GM21381 (cell line): ENCODE data around the gene TMEM239.
"Not testable (repeated sequence)": the region's sequence is repeated elsewhere in the genome, so short reads cannot be mapped to it uniquely, and the experiment has no call there.

ENCODE experiments used
- ATAC-seq: cut with Tn5 transposase; IDR thresholded peaks from one replicate; pipeline ENCODE4 v1.9.1; 2021; ENCODE audit warnings: mild to moderate bottlenecking, moderate library complexity; ENCODE audit not compliant: unreplicated experiment

The TMEM239 gene

DNA sequence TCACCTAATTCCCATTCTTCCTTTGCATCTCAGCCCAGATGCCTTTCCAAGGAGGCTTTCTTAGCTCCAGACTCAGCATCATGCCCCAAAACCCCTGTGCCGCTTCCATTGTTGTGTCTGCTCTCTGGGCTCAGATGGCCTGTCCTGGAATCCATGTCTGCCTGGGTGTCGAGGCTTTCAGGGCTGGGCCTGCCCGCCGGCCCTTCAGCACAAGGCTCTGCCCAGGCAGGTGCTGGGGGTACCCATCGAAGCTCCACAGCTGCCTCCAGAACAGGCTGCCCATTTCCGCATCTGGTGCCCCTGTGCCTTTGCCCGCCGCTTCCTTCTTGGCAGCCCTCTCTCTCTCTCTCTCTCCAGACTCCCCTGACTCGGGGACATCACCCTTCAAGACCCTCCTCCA lies 16.9 kb upstream of the TMEM239 start:
- no peak for ATAC-seq

DNA sequence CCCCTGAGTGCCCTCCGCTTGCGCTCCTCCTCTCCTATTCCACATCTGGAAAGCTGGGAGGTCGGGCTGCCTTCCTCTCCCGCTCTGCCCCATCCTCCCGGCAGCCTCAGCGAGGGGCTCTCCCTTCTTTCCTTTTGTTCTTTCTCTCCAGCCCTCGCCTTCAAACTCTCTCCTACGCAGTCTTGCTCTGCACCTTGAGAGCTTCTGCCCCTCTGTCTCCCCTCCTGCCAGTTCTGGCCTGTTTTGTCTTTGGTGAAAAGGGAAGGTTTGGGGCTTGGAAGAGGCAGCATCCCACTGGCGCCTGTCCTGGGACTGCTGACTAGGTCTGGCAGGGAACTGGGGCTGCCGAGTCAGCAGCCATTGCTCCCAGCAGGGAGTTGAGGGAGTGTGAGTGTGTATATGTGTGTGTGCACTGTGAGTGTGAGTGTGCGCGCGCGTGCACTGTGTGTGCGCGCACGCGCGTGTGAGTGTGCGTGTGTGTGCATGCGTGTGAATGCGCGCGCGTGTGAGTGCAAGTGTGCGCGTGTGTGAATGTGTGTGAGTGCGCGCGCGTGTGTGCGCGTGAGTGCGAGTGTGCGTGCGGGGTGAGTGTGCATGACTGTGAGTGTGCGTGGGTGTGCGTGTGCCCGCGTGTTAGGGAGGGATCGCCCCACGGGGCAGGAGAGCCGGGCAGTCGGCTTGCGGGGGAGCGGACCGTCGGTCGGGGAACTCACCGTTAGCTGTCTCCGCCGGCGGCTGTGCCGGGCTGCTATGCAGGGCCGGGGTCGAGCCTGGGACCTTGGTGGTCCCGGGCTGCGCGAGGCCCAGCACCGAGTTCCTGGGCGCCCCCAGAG lies 16.3 kb upstream of the TMEM239 start:
- ATAC-seq: peak; percentile 23

DNA sequence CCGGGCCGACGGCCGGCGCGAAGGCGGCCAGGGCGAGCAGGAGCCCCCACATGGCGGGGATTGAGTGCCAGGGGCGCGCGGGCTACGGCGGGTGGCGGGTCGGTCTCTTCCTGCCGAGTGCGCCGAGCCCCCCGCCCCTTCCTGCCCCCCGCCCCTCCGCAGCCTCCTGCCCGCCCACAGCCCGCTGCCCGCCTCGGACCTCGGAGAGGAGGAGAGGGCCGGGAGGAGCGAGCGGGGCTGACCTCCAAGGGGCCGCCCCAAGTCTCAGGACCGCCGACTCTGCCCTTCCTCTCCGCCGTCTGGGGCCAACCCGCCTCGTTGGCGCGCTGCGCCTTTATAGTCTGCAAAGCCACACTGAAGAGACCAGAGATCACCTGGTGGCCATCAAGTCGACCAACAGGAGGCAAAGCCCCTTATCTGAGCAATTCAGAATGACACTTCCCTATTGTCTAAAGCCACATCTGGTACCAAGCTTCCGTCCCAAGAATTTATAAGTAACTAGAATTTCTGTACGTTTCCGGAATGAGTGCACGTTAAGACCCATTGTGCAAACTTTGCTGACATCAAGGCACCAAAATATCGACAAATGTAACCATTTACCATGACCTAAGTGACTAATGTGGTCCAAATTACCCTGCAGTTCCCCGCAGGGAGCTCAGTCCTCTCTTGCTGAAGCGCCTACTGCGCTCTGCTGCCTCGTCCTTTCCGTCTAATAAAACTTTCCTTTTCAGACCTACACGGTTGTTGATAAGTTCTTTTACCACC lies 15.5 kb upstream of the TMEM239 start, which contains the start of gene CPXM1:
Gene CPXM1 (minus strand): TSS at position 107 of the 765 bp plus-strand sequence. CDS start 55 bp downstream, at position 52.
- peak; percentile 56 for ATAC-seq

DNA sequence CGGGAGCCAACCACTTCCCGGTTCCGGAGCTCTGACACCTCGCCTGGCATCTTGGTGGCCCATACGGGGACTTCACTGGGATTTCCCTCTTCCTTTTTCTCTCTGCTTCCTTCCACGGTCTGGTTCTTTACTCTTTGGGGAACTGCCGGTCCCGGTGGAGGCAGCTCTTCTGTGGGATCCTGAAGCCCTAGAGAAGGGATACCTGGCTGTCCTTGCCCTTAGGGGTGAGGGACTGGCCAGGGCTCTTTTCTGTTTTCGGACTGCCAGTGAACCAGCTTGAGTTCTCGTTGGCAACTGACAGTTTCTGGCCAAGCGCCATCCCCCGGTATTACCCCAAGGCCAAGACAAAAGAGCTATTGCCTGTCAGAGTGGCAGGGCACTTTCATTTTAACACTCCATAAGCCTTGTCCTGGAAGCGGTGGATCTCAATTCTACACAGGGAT lies 14.9 kb upstream of the TMEM239 start:
- no peak for ATAC-seq

DNA sequence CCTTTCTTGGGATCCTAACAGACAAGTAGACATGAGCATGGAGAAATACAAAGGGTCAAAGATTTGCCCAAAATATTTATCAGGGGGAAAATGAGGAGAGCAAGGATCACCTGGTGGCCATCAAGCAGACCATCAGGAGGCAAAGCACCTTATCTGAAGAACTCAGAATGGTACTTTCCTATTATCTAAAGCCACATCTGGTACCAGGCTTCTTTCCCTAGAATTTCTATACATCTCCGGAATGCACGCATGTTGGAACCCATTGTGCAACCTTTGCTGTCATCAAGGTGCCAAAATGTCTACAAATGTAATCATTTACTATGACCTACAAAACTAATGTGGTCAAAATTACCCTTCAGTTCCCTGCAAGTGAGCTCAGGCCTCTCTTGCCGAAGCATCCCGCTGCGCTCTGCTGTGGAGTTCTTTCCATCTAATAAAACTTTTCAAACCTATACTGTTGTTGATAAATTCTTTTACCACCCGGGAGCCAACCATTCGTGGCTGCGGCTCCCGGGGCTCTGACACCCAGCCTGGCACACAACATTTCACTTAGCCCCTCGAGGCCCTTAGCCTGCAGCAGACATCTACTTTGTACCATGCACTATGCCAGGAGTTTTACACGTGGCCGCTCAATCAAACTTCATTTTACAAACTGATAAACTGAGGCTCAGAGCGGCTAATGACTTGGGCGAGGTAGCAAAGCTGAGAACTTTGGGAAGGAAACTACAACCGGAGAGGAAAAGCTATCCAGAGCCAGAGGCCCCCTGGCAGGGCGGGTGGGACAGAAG lies 11.9 kb upstream of the TMEM239 start:
- ATAC-seq: no peak

DNA sequence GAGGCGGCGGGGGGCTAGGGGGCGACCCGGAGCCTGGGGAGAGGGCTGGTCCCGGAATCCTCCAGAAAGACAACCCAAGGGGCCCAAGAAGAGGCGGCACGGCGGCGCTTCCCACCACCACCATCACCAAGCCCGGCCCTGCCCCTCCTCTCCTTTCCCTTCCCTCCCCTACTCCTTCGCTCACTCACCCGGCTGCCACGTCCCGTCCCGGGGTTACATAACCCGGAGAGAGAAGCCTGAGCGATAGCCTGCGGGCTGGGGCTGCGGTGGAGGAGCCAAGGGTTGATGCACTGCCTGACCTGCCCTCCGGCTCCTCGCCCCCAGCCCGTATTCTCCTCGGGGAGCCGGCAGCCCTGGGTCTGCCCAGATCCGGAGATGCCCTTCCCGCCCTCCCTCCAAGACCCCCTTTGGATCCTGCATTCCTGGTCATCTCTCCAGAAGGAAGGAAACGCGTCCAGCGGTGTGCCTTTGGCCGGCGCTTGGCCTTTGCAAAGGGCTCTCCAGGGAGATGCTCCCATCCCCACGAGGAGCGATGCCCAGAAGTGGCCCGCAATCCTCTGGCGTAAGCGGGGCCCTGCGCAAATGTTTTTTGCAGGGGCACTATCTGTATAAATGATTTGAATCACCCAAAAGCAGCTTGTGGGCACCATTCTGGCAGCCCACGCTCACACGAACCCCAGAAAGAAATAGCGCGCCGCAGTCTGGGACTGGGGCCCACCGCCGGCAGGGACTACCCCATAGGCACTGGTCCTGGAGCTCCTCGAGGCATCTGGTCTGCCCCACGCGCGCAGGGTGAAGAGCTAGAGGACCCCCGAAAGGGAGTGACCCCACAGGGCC lies 11.1 kb upstream of the TMEM239 start:
- ATAC-seq: no peak

DNA sequence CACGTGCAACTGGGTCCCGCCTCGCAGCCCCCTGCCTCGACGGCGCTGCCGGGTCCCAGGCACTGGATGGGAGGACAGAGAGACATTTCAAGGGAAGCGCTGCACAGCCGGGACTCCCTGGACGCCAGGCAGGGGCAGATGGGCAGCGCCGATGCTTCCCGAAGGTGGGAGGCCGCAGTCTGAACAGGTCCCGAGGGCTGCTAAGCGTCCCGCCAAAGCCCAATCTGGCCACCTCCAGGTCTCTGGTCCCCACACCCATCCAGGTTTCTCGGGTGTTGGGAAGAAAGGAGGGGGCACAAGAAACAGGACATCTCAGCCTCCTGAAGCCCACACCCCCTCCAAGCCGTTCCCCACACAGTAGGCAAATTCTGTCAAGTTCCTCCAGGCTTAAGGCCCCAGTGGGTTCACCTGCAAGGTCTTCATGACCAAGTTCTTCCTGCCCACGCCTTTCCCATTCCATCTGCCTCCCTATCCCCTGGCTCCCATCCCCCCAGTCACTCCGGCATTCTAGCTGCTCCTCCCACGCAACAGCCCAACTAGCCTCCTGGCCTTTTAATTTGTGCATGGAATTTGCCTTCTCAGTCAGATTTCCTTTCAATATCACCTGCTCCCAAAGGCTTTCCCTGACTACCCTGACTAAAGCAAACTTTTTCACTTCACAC lies 10.3 kb upstream of the TMEM239 start:
- ATAC-seq: no peak

DNA sequence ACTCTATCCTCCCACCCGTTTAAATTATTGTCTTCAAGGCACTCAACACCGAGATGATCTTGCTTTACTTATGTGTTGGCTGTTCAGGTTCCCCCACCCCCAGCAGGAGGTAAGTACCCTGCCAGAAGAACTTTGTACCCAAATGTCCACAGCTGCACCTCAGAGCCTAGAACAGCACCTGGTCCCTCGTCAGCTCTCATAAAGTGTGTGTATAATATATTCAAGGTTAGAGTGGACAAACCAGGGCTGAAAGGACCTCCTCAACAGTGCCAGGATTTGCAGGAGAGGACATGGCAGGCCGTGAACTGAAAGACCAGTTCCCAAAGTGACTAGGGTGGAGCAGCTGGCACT lies 9.8 kb upstream of the TMEM239 start:
- no peak for ATAC-seq

DNA sequence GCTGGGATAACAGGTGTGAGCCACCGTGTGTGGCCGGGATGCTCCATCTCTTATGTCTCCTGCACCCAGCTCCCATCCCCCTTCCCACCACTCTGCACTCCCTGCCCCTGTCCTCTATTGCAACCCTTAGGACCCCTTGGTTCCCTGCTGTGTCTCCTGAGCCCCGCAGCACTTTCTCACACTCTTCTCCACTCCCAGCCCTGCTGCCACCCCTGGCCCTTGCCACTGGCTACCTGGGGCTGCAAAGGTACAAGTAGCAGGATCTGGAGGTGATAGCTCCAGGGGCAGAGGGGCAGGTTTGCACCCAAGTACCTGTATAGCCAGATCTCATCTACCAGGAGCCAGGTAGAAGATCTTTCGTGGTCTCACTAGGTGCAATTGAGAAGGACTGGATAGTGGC lies 9.1 kb upstream of the TMEM239 start:
- no peak for ATAC-seq

DNA sequence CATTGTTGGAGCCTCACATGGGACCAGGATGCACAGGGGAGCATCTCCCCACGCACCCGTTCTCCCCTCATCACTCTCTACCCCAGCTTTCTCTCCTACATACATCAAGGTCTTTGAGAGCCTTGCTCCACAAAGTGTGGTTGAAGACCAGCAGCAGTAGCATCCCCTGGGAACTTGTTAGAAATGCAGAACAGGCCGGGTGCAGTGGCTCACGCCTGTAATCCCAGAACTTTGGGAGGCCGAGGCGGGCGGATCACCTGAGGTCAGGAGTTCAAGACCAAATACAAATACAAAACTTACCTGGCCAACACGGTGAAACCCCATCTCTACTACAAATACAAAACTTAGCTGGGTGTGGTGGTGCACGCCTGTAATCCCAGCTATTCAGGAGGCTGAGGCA lies 8.2 kb upstream of the TMEM239 start:
- ATAC-seq: not testable (repeated sequence)

DNA sequence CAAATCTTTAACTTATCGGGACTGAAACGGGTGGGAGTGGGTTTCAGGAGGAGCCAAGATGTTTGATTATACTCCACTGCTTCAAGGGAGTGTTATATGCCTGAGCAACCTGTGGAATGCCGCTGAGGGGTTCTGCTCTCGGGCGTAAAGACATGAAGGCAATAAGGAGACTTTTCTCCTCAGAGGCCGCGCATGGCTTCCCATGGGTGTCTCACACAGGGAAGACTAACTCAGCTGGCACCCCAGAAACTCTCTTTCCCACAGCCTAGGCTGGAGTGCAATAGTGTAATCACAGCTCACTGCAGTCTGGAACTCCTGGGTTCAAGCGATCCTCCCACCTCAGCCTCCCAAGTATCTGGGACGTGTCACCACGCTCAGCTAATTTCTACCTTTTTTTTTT lies 6.5 kb upstream of the TMEM239 start:
- ATAC-seq: no peak

DNA sequence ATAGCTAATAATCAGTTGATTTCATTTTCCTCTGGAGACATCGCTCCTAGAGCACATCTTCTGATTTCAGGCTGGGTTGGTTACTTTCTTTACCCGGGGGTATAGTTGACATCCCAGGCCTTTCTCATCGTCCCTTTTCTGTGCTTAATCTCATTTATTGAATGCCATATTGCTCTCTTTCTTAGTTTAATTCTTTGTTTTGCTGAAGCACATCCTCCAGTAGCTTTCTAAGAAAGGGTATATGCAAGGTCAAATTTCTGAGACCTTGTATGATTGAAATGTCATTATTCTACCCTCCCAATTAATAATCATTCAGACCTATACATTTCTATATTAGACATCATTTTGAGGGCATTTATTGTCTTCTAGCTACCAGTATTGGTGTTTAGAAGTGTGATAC lies 4.0 kb upstream of the TMEM239 start:
- no peak for ATAC-seq

DNA sequence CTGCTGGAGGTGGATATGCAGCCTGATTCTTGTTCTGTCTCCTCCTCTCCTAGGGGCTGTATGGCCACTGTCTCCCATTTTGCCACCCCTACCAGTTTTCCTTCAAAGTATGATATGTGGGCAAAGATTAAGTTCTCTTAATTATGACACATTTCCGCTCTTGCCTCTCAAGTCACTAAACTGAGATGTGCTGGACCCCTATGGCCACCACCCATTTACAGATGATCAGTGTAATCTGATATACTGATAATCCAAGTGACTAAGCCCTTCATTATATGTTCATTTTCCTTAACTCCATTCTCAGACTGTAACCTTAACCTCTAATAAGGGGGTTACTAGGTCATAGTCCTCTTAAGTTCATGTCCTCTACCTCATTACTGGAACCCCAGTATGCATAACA lies 2.1 kb upstream of the TMEM239 start:
- ATAC-seq: no peak

DNA sequence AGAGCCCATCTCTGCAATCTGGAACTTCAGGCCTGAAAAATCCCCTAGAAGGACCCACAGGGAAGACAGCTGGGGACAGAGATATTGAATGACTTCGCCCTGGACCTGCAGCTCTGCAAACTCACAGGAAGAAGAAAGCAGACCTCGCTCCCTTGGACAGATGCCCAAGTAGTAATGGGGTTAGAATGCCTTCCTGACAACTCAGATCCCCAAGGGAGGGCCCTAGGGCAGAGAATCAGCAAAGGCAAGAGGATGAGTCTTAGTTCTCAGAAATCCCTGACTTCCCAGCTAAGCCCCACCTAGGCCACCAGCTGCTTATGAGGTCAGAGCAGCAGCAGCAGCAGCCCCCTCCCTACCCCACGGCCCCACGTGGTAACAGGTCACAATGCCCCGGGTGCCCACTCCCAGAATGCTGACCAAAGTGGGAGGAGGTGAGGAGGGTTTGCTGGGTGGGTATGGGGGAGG lies 1.5 kb upstream of the TMEM239 start, which contains the start of gene C20orf141:
Gene C20orf141 (plus strand): TSS at position 401 of the 465 bp plus-strand sequence. CDS start 198 bp downstream, outside the sequence.
- no peak for ATAC-seq

DNA sequence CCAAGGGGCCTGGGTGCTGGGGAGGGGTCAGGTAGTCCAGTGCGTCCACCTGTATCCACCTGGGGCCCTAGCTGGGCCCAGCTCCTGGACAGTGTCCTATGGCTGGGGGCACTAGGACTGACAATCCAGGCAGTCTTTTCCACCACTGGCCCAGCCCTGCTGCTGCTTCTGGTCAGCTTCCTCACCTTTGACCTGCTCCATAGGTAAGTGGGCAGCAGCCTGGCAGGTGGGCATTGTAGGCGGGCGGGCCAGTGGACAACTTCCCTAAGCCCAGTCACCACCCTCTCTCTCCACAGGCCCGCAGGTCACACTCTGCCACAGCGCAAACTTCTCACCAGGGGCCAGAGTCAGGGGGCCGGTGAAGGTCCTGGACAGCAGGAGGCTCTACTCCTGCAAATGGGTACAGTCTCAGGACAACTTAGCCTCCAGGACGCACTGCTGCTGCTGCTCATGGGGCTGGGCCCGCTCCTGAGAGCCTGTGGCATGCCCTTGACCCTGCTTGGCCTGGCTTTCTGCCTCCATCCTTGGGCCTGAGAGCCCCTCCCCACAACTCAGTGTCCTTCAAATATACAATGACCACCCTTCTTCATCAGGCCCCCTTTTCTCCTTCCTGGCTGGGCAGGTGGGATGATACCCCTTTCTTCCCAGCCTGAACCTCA lies 793 bp upstream of the TMEM239 start:
- no peak for ATAC-seq

DNA sequence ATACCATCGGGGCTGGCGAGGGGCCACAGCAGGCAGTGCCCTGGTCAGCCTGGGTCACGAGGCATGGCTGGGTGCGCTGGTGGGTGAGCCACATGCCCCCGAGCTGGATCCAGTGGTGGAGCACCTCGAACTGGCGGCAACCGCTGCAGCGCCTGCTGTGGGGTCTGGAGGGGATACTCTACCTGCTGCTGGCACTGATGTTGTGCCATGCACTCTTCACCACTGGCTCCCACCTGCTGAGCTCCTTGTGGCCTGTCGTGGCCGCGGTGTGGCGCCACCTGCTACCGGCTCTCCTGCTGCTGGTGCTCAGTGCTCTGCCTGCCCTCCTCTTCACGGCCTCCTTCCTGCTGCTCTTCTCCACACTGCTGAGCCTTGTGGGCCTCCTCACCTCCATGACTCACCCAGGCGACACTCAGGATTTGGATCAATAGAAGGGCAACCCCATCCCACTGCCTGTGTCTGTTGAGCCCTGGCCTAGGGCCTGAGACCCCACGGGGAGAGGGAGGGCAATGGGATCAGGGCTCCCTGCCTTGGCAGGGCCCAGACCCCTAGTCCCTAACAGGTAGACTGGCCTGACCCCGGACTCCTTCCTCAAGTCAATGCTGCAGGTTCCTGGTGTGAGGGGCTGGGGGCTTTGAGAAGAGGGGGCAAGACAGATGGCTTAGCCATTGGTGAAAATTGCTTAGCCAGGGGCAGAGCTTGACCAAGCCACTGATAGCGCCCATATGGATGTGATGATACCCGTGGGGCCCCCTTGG lies 598 bp downstream of the TMEM239 start:
- ATAC-seq: no peak

DNA sequence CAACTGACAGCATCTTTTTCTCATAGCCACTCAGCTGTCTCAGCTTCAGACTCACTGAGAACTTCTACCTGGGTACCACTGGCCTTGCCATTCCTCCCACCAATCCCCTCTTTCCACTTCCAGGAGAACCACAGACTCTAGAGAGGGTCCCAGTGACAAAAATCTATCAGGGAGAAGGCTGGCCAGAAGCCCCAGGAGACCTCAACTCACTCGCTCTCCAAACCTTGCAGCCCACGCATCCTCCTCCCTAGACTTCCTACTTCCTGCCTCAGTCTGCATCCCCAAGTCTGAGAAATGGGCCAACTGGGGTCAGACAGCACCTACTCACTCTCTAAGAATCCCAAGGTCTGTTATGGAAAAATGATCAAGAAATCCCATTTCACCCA lies 1.2 kb downstream of the TMEM239 start:
- ATAC-seq: no peak

DNA sequence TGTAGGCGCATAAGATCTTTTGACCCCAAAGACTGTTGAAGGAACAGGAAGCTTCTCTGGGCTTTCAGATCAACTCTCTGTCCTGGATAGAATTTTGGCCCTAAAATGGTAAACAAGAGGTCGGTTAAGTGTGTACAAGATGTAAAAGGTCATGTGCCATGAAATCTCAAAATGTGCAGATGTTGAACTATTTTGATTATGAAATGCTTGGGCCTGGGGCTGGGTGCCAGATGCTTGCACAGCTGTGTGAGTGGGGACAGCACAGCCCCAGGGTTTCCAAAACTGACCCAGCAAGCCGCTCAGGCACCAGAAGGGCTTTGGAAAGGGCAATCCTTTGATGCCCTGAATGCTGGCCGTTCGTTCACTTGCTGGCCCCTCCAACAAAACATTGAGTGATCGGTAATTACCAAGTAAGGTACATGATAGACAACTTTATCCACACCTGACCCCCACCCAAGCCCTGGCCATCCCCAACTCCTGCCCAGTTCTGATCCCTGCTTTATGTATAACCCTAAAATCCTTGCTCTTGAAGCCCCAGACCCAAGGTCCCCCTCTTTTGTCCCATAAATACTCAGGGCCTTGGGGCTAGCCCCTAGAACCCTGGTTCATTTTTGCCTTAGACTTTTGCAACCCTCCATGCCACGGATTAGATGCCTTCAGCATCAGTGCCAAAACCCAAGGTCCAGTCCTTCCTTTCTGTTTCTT lies 1.9 kb downstream of the TMEM239 start:
- no peak for ATAC-seq
